ENCODE results near the gene DDA1. TPM values are rescaled to one million over a fixed set of nuclear protein-coding genes. Genes with fewer than 3 reads are reported as not detected.

Gene DDA1
- 80.6 and 111 TPM in 2 replicates for total RNA-seq (2014; rRNA removed; shearing (Covaris generic))

GRCh38 chr19:17309198-17309964 lies at the start of gene DDA1:
DDA1 (plus strand) TSS chr19:17309563; CDS start chr19:17309655, 92 bp downstream.

GRCh38 chr19:17264641-17264979 lies 44.8 kb upstream of the DDA1 start, which contains the start of gene USHBP1:
USHBP1 (minus strand) TSS chr19:17264745; CDS start chr19:17264299, 446 bp downstream.

GRCh38 chr19:17266975-17267788 lies 42.2 kb upstream of the DDA1 start, which contains the start of gene BABAM1:
BABAM1 (plus strand) TSS chr19:17267443; CDS start chr19:17268807, 1,364 bp downstream.

GRCh38 chr19:17281391-17282304 lies 27.7 kb upstream of the DDA1 start, which contains the start of gene ANKLE1:
ANKLE1 (plus strand) TSS chr19:17281901; CDS start chr19:17281921, 20 bp downstream.

GRCh38 chr19:17303167-17303939 lies 6.0 kb upstream of the DDA1 start, which contains the start of gene ABHD8:
ABHD8 (minus strand) TSS chr19:17303425; CDS start chr19:17301616, 1,809 bp downstream.

GRCh38 chr19:17305517-17306284 lies 3.7 kb upstream of the DDA1 start, which contains the start of gene MRPL34:
MRPL34 (plus strand) TSS chr19:17305872; CDS start chr19:17305893, 21 bp downstream.

GRCh38 chr19:17334414-17335409 lies 25.3 kb downstream of the DDA1 start, which contains the start of gene ANO8:
ANO8 (minus strand) TSS chr19:17334855; CDS start chr19:17334670, 185 bp downstream.

GRCh38 chr19:17336872-17337674 lies 27.7 kb downstream of the DDA1 start, which contains the start of gene GTPBP3:
GTPBP3 (plus strand) TSS chr19:17337553; CDS start chr19:17337612, 59 bp downstream.

Other genes starting within 250 kb of the DDA1 start
- gene HAUS8, start 234.1 kb upstream of the DDA1 start, total RNA-seq (2014; rRNA removed; shearing (Covaris generic)) = 13.5 and 17.9 TPM in 2 replicates
- gene MYO9B, start 233.8 kb upstream of the DDA1 start, total RNA-seq (2014; rRNA removed; shearing (Covaris generic)) = 64.2 and 64.8 TPM in 2 replicates
- 137 and 146 TPM in 2 replicates for gene USE1, start 94.2 kb upstream of the DDA1 start, total RNA-seq (2014; rRNA removed; shearing (Covaris generic))
- 9.6 and 10.5 TPM in 2 replicates for gene OCEL1, start 83.3 kb upstream of the DDA1 start, total RNA-seq (2014; rRNA removed; shearing (Covaris generic))
- 87.1 and 107 TPM in 2 replicates for gene NR2F6, start 63.6 kb upstream of the DDA1 start, total RNA-seq (2014; rRNA removed; shearing (Covaris generic))
- gene USHBP1, start 44.8 kb upstream of the DDA1 start, total RNA-seq (2014; rRNA removed; shearing (Covaris generic)) = not detected in 2 replicates
- gene BABAM1, start 42.1 kb upstream of the DDA1 start, total RNA-seq (2014; rRNA removed; shearing (Covaris generic)) = 231 and 246 TPM in 2 replicates
- 5.1 and 6.9 TPM in 2 replicates for gene ANKLE1, start 27.7 kb upstream of the DDA1 start, total RNA-seq (2014; rRNA removed; shearing (Covaris generic))
- gene ABHD8, start 6.1 kb upstream of the DDA1 start, total RNA-seq (2014; rRNA removed; shearing (Covaris generic)) = 21.3 and 22.6 TPM in 2 replicates
- gene MRPL34, start 3.7 kb upstream of the DDA1 start, total RNA-seq (2014; rRNA removed; shearing (Covaris generic)) = 123 and 159 TPM in 2 replicates
- gene ANO8, start 25.3 kb downstream of the DDA1 start, total RNA-seq (2014; rRNA removed; shearing (Covaris generic)) = 7.4 and 7.7 TPM in 2 replicates
- gene GTPBP3, start 28.0 kb downstream of the DDA1 start, total RNA-seq (2014; rRNA removed; shearing (Covaris generic)) = 62.5 and 86.8 TPM in 2 replicates
- gene PLVAP, start 67.8 kb downstream of the DDA1 start, total RNA-seq (2014; rRNA removed; shearing (Covaris generic)) = 0.11 TPM in 1 of 2 replicates, not detected in the other
- not detected in 2 replicates for gene CCDC194, start 84.6 kb downstream of the DDA1 start, total RNA-seq (2014; rRNA removed; shearing (Covaris generic))
- 1.3 and 4.5 TPM in 2 replicates for gene BST2, start 96.1 kb downstream of the DDA1 start, total RNA-seq (2014; rRNA removed; shearing (Covaris generic))
- 114 and 143 TPM in 2 replicates for gene MVB12A, start 110.5 kb downstream of the DDA1 start, total RNA-seq (2014; rRNA removed; shearing (Covaris generic))
- gene TMEM221, start 139.1 kb downstream of the DDA1 start, total RNA-seq (2014; rRNA removed; shearing (Covaris generic)) = 0.05 TPM in 1 of 2 replicates, not detected in the other
- gene NXNL1, start 151.4 kb downstream of the DDA1 start, total RNA-seq (2014; rRNA removed; shearing (Covaris generic)) = not detected in 2 replicates
- 28.9 and 32.2 TPM in 2 replicates for gene SLC27A1, start 161.0 kb downstream of the DDA1 start, total RNA-seq (2014; rRNA removed; shearing (Covaris generic))
- 84.4 and 113 TPM in 2 replicates for gene PGLS, start 202.1 kb downstream of the DDA1 start, total RNA-seq (2014; rRNA removed; shearing (Covaris generic))
- gene COLGALT1, start 246.1 kb downstream of the DDA1 start, total RNA-seq (2014; rRNA removed; shearing (Covaris generic)) = 102 and 106 TPM in 2 replicates

Data from A375 (cell line).